Measurements from ENCODE around the gene GTF2A1.

The GTF2A1 gene

DNA sequence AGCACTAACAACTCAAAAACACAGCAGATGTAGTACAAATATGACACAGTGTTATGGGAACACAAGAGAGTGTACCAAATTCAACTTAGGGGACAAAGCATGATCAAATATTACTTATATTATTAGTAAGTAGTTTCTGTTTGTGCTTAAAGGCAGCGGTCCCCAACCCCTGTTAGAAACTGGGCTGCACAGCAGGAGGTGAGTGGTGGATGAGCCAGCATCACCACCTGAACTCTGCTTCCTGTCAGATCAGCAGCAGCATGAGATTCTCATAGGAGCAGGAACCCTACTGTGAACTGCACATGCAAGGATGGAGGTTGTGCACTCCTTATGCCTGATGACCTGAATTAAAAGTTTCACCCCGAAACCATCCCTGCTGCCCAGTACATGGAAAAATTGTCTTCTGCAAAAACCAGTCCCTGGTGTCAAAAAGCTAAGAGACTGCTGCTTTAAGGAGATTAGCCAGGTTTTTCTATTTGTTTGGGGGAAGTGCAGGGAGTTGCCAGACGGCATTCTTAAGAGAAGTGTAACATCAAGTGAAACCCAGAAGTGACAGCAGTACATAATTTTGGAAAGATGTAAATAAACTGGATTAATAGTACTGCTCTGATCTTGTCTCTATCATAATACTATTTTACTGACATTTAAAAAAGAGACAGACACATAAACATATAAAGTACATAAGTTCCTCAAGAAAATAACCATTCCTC is 26.7 kb downstream of the GTF2A1 start:
- H3K27ac ChIP-seq, result no peak overlapping the region
- CTCF ChIA-PET, result no interaction called here
- TF ChIP-seq, protein P1, sequence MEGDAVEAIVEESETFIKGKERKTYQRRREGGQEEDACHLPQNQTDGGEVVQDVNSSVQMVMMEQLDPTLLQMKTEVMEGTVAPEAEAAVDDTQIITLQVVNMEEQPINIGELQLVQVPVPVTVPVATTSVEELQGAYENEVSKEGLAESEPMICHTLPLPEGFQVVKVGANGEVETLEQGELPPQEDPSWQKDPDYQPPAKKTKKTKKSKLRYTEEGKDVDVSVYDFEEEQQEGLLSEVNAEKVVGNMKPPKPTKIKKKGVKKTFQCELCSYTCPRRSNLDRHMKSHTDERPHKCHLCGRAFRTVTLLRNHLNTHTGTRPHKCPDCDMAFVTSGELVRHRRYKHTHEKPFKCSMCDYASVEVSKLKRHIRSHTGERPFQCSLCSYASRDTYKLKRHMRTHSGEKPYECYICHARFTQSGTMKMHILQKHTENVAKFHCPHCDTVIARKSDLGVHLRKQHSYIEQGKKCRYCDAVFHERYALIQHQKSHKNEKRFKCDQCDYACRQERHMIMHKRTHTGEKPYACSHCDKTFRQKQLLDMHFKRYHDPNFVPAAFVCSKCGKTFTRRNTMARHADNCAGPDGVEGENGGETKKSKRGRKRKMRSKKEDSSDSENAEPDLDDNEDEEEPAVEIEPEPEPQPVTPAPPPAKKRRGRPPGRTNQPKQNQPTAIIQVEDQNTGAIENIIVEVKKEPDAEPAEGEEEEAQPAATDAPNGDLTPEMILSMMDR (conservative IDR thresholded peaks at IDR 0.05; ENCODE audit: low read depth), result no peak
- no peak for DNase-seq (ENCODE audit: low spot score)
- POLR2A ChIA-PET (ENCODE audit: low non-redundant PET), result no interaction called here

DNA sequence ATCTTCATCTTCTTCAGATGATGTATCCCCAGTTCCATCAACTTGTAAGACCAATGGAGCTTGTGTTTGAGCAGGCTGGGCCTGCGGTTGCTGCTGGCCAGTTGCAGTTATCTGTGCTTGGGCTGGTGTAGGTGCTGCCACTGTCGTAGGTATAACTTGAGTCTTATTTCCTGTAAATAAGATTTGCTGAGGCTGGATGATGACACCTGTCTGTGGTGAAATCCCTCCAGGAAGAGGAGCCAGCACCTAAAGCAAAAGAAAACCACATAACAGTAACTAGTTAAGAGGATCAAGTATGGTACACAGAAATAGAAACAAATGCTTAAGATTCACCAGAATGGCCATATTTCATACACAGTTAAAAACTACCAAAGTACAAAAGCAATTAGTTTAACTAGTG is 28.2 kb downstream of the GTF2A1 start:
- CTCF ChIA-PET, result interaction anchor here (0.6 kb wide), 1 partner anchor 26 kb away, joined by 3 read pairs; no protein-coding TSS in a partner anchor
- TF ChIP-seq, protein P1 (conservative IDR thresholded peaks at IDR 0.05; ENCODE audit: low read depth), result no peak
- POLR2A ChIA-PET (ENCODE audit: low non-redundant PET), result no interaction called here
- H3K27ac ChIP-seq, result no peak overlapping the region
- no peak for DNase-seq (ENCODE audit: low spot score)

DNA sequence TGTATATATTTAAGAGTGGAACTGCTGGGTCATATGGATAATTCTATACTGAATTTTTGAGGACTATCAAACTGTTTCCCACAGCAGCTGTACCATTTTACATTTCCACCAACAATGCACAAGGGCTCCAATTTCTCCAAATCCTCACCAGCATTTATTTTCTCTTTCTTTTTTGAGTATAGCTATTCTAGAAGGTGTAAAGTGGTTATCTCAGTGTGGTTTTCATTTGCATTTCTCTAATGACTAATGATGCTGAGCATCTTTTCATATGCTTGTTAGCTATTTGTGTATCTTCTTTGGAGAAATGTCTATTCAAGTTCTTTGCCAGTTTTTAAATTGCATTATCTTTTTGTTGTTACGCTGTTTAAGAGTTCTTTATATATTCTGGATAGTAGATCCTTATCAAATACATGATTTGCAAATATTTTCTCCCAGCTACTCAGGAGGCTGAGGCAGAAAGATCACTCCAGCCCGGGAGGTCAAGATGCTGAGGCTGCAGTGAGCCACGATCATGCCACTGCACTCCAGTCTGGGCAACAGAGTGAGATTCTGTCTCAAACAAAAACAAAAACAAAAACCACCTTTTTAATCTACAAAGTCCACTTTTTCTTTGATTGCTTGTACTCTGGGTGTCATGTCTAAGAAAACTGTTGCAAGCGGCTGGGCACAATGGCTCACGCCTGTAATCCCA is 32.8 kb downstream of the GTF2A1 start:
- ChIA-PET CTCF (interaction anchor here (0.7 kb wide), 1 partner anchor 92 kb away, joined by 4 read pairs; no protein-coding TSS in a partner anchor), POLR2A (ENCODE audit: low non-redundant PET) (no interaction called here)
- no peak for DNase-seq (ENCODE audit: low spot score)
- H3K27ac ChIP-seq, result no peak overlapping the region
- TF ChIP-seq, protein P1 (conservative IDR thresholded peaks at IDR 0.05; ENCODE audit: low read depth), result no peak

DNA sequence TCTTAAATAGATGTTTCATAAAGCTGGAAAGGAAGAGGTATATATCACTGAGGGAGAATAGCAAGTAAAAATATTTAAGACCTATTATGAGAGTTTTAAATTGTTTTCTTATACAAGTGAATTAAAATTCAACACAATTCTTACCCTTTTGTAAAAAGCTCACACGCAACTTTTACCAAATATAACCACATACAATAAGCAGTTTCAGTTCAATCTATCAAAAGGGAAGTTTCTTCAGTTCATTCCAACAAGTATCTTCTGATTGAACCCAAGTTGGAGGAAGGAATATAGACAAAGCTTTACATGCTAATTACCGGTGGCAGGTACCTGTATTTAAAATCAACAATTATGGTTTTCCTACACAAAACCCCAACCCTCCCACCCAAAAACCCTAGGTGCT is 41.1 kb downstream of the GTF2A1 start:
- POLR2A ChIA-PET (ENCODE audit: low non-redundant PET), result no interaction called here
- TF ChIP-seq, protein P1 (conservative IDR thresholded peaks at IDR 0.05; ENCODE audit: low read depth), result no peak
- DNase-seq (ENCODE audit: low spot score), result no peak
- H3K27ac ChIP-seq, result no peak overlapping the region
- CTCF ChIA-PET, result interaction anchor here (0.6 kb wide), 1 partner anchor 32 kb away, joined by 4 read pairs; no protein-coding TSS in a partner anchor

GRCh38 chr14:81178063-81178462 is 42.7 kb downstream of the GTF2A1 start:
- ChIA-PET POLR2A (ENCODE audit: low non-redundant PET) (no interaction called here), CTCF (interaction anchor here (0.7 kb wide), 1 partner anchor 63 kb away, joined by 3 read pairs; no protein-coding TSS in a partner anchor)
- no peak overlapping the region for H3K27ac ChIP-seq
- TF ChIP-seq, protein P1 (conservative IDR thresholded peaks at IDR 0.05; ENCODE audit: low read depth), result no peak
- DNase-seq (ENCODE audit: low spot score), result no peak

DNA sequence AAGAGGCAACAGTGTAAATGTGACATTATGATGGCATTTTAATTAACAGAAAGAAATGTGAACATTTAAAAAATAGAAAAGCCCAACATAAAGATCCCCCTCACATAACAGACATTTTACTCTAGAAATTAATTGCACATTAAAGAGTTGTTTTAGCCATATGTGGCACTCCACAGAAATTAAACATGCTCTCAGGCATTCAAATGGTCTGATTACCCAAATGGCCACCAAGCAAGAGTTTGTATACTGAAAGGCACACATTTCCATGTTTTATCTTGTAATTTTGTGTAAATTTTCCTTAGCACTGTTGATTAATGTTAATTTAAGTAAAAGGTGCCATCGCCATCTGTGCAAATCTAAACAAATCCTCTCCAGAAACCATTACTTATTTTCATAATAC is 43.5 kb downstream of the GTF2A1 start:
- H3K27ac ChIP-seq, result no peak overlapping the region
- no peak for DNase-seq (ENCODE audit: low spot score)
- CTCF ChIA-PET, result no interaction called here
- TF ChIP-seq, protein P1 (conservative IDR thresholded peaks at IDR 0.05; ENCODE audit: low read depth), result no peak
- POLR2A ChIA-PET (ENCODE audit: low non-redundant PET), result no interaction called here

Measured in RWPE1 (cell line).